ENCODE measurements around the gene SMARCA5. TPM values are rescaled to one million over a fixed set of nuclear protein-coding genes. Genes with fewer than 3 reads are reported as not detected.

Gene SMARCA5
- total and polyA plus RNA-seq, 3 experiments from 2014 or later = 36.3 to 64.5 (median 63.4) TPM

- no peak overlapping the region for H3K27ac Mint-ChIP-seq
- no peak overlapping the region for H3K4me3 ChIP-seq (ENCODE audit: low read length)
- H3K4me3 Mint-ChIP-seq = no peak overlapping the region
- DNase-seq = no peak
- peaks cover 0 to 10% (median 2%) of the 10 kb centered on the region in 3 donors for H3K36me3 Mint-ChIP-seq
- H3K9me3 ChIP-seq (ENCODE audit: low read length) = no peaks in the 10 kb centered on the region
- no peaks in the 10 kb centered on the region for H3K4me1 Mint-ChIP-seq
- H3K27me3 ChIP-seq (ENCODE audit: insufficient read depth, low read length, poor library complexity, severe bottlenecking) = no peaks in the 10 kb centered on the region
- ChIA-PET CTCF (no interaction called here), POLR2A (no interaction called here)
- no peaks in the 10 kb centered on the region for H3K36me3 ChIP-seq (ENCODE audit: insufficient read depth, low read length)
- H3K9me3 Mint-ChIP-seq = peaks cover 0 to 4% (median 0%) of the 10 kb centered on the region in 5 donors
- H3K4me1 ChIP-seq (ENCODE audit: insufficient read depth, low read length) = no peaks in the 10 kb centered on the region
- peaks cover 0 to 2% of the 10 kb centered on the region in 2 donors for H3K27me3 Mint-ChIP-seq
- H3K27ac ChIP-seq (ENCODE audit: low read depth, low read length) = no peak overlapping the region
These were observed 86.3 kb downstream of the SMARCA5 start for GRCh38 chr4:143599827-143600226.

- no peak for DNase-seq
- H3K4me3 ChIP-seq (ENCODE audit: low read length) = no peak overlapping the region
- Mint-ChIP-seq H3K4me1 (no peaks in the 10 kb centered on the region), H3K27me3 (peaks cover 0 to 6% of the 10 kb centered on the region in 2 donors), H3K4me3 (no peak overlapping the region), H3K9me3 (peaks cover 0 to 4% (median 2%) of the 10 kb centered on the region in 5 donors), H3K36me3 (peaks cover 0 to 15% (median 0%) of the 10 kb centered on the region in 3 donors), H3K27ac (no peak overlapping the region)
- CTCF ChIA-PET = interaction anchor here (0.7 kb wide), 1 partner anchor 20 kb away, joined by 3 read pairs; no protein-coding TSS in a partner anchor
- no peaks in the 10 kb centered on the region for H3K9me3 ChIP-seq (ENCODE audit: low read length)
- no peaks in the 10 kb centered on the region for H3K27me3 ChIP-seq (ENCODE audit: insufficient read depth, low read length, poor library complexity, severe bottlenecking)
- H3K36me3 ChIP-seq (ENCODE audit: insufficient read depth, low read length) = no peaks in the 10 kb centered on the region
- POLR2A ChIA-PET = no interaction called here
- H3K4me1 ChIP-seq (ENCODE audit: insufficient read depth, low read length) = no peaks in the 10 kb centered on the region
- no peak overlapping the region for H3K27ac ChIP-seq (ENCODE audit: low read depth, low read length)
These were observed 93.0 kb downstream of the SMARCA5 start for GRCh38 chr4:143606480-143606879.

Other genes starting within 250 kb of the SMARCA5 start
- gene GAB1, start 176.8 kb upstream of the SMARCA5 start, total RNA-seq = under 1 TPM; 0.15 to 0.95 TPM
- 0.02 TPM for gene GAB1, start 176.8 kb upstream of the SMARCA5 start, polyA plus RNA-seq
- not detected for gene FREM3, start 187.0 kb downstream of the SMARCA5 start, total RNA-seq
- 0.08 TPM for gene FREM3, start 187.0 kb downstream of the SMARCA5 start, polyA plus RNA-seq